Stimulated activated naive CD8-positive, alpha-beta T cell treated with anti-CD3 and anti-CD28 coated beads, Interleukin-15, Interleukin-2, amounts not matched to agents 100 U/mL and 50 U/mL, for 24 hours (primary cell): ENCODE results near the gene CAPN15.
"Not testable (repeated sequence)": the region's sequence is repeated elsewhere in the genome, so short reads cannot be mapped to it uniquely, and the experiment has no call there.

Source experiments
- ATAC-seq: fragments of 150-1000 bp; cut with Tn5 transposase; one replicate; pipeline ENCODE4 v1.10.0; 2021
- DNase-seq: peaks from one replicate; pipeline ENCODE4 v3.0.0; 2021

Gene CAPN15

GRCh38 chr16:527015-527903 lies at the start of gene CAPN15:
Gene CAPN15 (plus strand): TSS chr16:527712. CDS start chr16:546839, 19,127 bp downstream.
- peak; percentile 89 for DNase-seq
- ATAC-seq = peak; percentile 67

GRCh38 chr16:478287-478686 lies 49.2 kb upstream of the CAPN15 start:
- not testable (repeated sequence) for DNase-seq, ATAC-seq

GRCh38 chr16:482468-483185 lies 44.9 kb upstream of the CAPN15 start:
- no peak for DNase-seq
- no peak for ATAC-seq

- no peak for DNase-seq
- ATAC-seq = no peak
Measured at GRCh38 chr16:483341-484075, 44.0 kb upstream of the CAPN15 start.

GRCh38 chr16:489606-490005 lies 37.9 kb upstream of the CAPN15 start:
- DNase-seq (no peak), ATAC-seq (no peak)

GRCh38 chr16:490768-491167 lies 36.7 kb upstream of the CAPN15 start:
- no peak for ATAC-seq
- no peak for DNase-seq

- no peak for ATAC-seq
Measured at GRCh38 chr16:491220-491919, 36.1 kb upstream of the CAPN15 start.

GRCh38 chr16:492211-492875 lies 35.2 kb upstream of the CAPN15 start:
- ATAC-seq (no peak), DNase-seq (no peak)

More at GRCh38 chr16:491220-491919, 36.1 kb upstream of the CAPN15 start:
- DNase-seq = no peak

- ATAC-seq, DNase-seq: not testable (repeated sequence)
Measured at GRCh38 chr16:494676-495075, 32.8 kb upstream of the CAPN15 start.

- peak; percentile 54 for ATAC-seq
Measured at GRCh38 chr16:495127-495748, 32.3 kb upstream of the CAPN15 start.

GRCh38 chr16:496097-496886 lies 31.2 kb upstream of the CAPN15 start:
- ATAC-seq = no peak
- no peak for DNase-seq

More at GRCh38 chr16:495127-495748, 32.3 kb upstream of the CAPN15 start:
- peak; percentile 28 for DNase-seq

- no peak for DNase-seq
- ATAC-seq = no peak
Measured at GRCh38 chr16:497258-497657, 30.3 kb upstream of the CAPN15 start.

GRCh38 chr16:499924-500323 lies 27.6 kb upstream of the CAPN15 start:
- DNase-seq (no peak), ATAC-seq (no peak)

GRCh38 chr16:500709-501108 lies 26.8 kb upstream of the CAPN15 start:
- no peak for DNase-seq
- ATAC-seq = no peak

GRCh38 chr16:502179-502943 lies 25.2 kb upstream of the CAPN15 start:
- ATAC-seq (no peak), DNase-seq (no peak)

- no peak for ATAC-seq
- DNase-seq = no peak
Measured at GRCh38 chr16:503150-504071, 24.1 kb upstream of the CAPN15 start.

- DNase-seq (no peak), ATAC-seq (no peak)
Measured at GRCh38 chr16:505479-506245, 21.9 kb upstream of the CAPN15 start.

GRCh38 chr16:506246-506546 lies 21.3 kb upstream of the CAPN15 start:
- DNase-seq (no peak), ATAC-seq (no peak)
